CD4-positive, alpha-beta T cell (primary cell): Measurements from ENCODE around the gene COX19. TPM values are rescaled to one million over a fixed set of nuclear protein-coding genes. Genes with fewer than 3 reads are reported as not detected.

Experiments
- ATAC-seq: fragments of 200-7000 bp; cut with Tn5 transposase; one replicate; pipeline ENCODE4 v1.10.0; 2022; ENCODE audit warnings: mild to moderate bottlenecking; ENCODE audit not compliant: poor library complexity
- CTCF ChIA-PET: fragments of 350-600 bp; sonication (Branson Sonifier 250); formaldehyde crosslinking; loops from one replicate; lab custom pipeline; 2021; ENCODE audit warnings: antibody characterized with exemption, inconsistent platforms; lab: Charles Lee
- POLR2A ChIA-PET: fragments of 350-600 bp; sonication (Branson Sonifier 250); formaldehyde crosslinking; loops from one replicate; lab custom pipeline; 2021; ENCODE audit warnings: antibody characterized with exemption, inconsistent platforms; lab: Charles Lee
- DNase-seq, 14 experiments: peaks; one replicate each; pipeline ENCODE4 v3.0.0-alpha.2; 2013 to 2020; ENCODE audit warnings: mixed read lengths in 2 of 14
- H3K27ac ChIP-seq, 2 donors: one replicate each; pipeline versions ENCODE4 v1.5.1 to v1.7.0; 2013; ENCODE audit warnings: low read length in 2 of 2, low read depth in 1 of 2, mild to moderate bottlenecking in 1 of 2
- H3K27me3 ChIP-seq, 2 experiments: 1 replicate in 1 of 2; 2 replicates in 1 of 2; pipeline versions ENCODE4 v1.6.1 to v1.7.0; 2013; ENCODE audit warnings: low read length in 2 of 2, control low read depth in 1 of 2, mild to moderate bottlenecking in 1 of 2, moderate library complexity in 1 of 2; ENCODE audit not compliant: insufficient read depth in 2 of 2, control insufficient read depth in 1 of 2
- H3K36me3 ChIP-seq: one replicate; pipeline ENCODE4 v1.6.1; 2013; ENCODE audit warnings: low read length, control low read depth; ENCODE audit not compliant: insufficient read depth
- H3K4me1 ChIP-seq: one replicate; pipeline ENCODE4 v1.6.1; 2013; ENCODE audit warnings: low read length, control low read depth; ENCODE audit not compliant: insufficient read depth
- H3K4me3 ChIP-seq: one replicate; pipeline ENCODE4 v1.5.1; 2013; ENCODE audit warnings: mild to moderate bottlenecking, low read length, moderate library complexity
- H3K9me3 ChIP-seq, 2 experiments: 1 replicate in 1 of 2; 2 replicates in 1 of 2; pipeline versions ENCODE4 v1.6.1 to v1.7.0; 2013; ENCODE audit warnings: low read length in 2 of 2, mild to moderate bottlenecking in 2 of 2, control low read depth in 1 of 2, moderate library complexity in 1 of 2; ENCODE audit not compliant: control insufficient read depth in 1 of 2, insufficient read depth in 1 of 2
- H3K27ac Mint-ChIP-seq: one replicate; pipeline ENCODE4 v1.8.0; 2020; ENCODE audit warnings: mixed read lengths
- H3K27me3 Mint-ChIP-seq: one replicate; pipeline ENCODE4 v1.8.0; 2021; ENCODE audit warnings: mixed read lengths
- H3K36me3 Mint-ChIP-seq: one replicate; pipeline ENCODE4 v1.8.0; 2021; ENCODE audit warnings: low read depth, mixed read lengths
- H3K4me1 Mint-ChIP-seq: one replicate; pipeline ENCODE4 v1.8.0; 2021; ENCODE audit warnings: low read depth, mixed read lengths
- H3K4me3 Mint-ChIP-seq: one replicate; pipeline ENCODE4 v1.8.0; 2020; ENCODE audit warnings: mild to moderate bottlenecking, mixed read lengths
- H3K9me3 Mint-ChIP-seq: one replicate; pipeline ENCODE4 v1.8.0; 2020; ENCODE audit warnings: mixed read lengths
- intact Hi-C, 2 experiments: fragments of 100-400 bp; cut with DNase I in 1 of 2; cut with micrococcal nuclease in 1 of 2; formaldehyde crosslinking; loops; one replicate each; pipeline versions ENCODE4 v1.15.1 to v1.9.0; 2023 to 2025; cut with DNase I, micrococcal nuclease
- total RNA-seq, 174 experiments: library from RNA in 2 of 174; stranded (reverse) in 2 of 174; gene quantifications; one replicate each; pipeline ENCODE4 v1.2.3 and lab custom pipeline; 2021 to 2026
- TF ChIP-seq, protein P1 (sequence below): fragments of 200-600 bp; IDR thresholded peaks from one replicate; pipeline ENCODE4 v1.8.0; 2022; ENCODE audit warnings: antibody characterized with exemption, mild to moderate bottlenecking

The COX19 gene
- total RNA-seq, 2 experiments from 2014 or later, result 47.7 to 51.8 TPM

DNA sequence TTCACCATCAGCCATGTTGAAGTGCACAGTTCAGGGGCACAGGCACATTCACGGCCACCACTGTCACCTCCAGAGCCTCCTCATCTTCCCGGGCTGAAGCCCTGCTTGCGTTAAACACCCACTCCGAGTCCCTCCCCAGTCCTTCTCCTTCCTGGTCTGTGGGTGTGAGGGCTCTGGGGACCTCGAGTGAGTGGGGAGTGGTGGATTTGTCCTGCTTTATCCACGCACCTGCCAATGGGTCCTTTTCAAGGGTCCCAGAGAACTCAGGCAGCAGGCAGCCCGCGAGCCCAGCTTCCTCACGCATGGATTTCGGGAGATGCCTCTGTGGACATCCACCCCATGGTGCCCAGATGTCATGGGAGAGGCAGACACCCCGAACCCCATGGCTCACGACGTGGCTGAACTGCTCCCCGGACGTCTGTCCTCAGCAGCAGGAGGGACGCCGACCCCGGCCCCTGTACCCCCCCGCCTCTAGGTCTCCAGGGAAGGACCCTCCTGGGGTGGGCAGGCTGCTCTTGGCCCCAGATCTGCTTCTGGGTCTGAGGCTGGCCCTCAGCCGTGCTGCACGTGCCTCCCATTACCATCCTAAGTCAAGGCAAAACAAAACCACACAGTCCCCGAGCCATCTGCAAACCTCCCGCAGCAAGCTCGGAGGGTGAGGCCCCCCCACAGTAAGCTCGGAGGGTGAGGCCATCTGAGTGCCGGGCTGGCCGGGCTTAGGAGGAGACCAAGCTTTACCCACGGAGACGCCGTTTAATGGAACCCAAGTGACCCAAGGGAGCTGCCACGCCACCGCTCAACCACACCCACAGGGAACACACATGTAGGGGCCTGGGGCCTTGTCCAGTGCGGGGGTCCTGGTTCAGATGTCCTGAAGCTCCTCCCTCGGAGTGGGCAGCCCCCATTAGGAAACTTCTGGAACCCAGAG is 16.6 kb upstream of the COX19 start:
- Mint-ChIP-seq H3K4me3 (no peak overlapping the region), H3K27me3 (no peaks in the 10 kb centered on the region), H3K4me1 (peaks cover 6% of the 10 kb centered on the region), H3K36me3 (no peaks in the 10 kb centered on the region), H3K27ac (no peak overlapping the region), H3K9me3 (no peaks in the 10 kb centered on the region)
- no peak for DNase-seq
- CTCF ChIA-PET, result interaction anchor here (1.2 to 9.5 kb wide), 9 partner anchors 18 to 185 kb away, joined by 3 to 220 read pairs (median 10); partner anchors contain the start of genes COX19 and GPR146
- peaks cover 10% of the 10 kb centered on the region in 2 experiments for H3K27me3 ChIP-seq
- intact Hi-C loops, result loop anchor here in 1 of 2 experiments (2.0 kb wide), 1 partner anchor 185 kb away; no protein-coding TSS in a partner anchor
- TF ChIP-seq, protein P1, sequence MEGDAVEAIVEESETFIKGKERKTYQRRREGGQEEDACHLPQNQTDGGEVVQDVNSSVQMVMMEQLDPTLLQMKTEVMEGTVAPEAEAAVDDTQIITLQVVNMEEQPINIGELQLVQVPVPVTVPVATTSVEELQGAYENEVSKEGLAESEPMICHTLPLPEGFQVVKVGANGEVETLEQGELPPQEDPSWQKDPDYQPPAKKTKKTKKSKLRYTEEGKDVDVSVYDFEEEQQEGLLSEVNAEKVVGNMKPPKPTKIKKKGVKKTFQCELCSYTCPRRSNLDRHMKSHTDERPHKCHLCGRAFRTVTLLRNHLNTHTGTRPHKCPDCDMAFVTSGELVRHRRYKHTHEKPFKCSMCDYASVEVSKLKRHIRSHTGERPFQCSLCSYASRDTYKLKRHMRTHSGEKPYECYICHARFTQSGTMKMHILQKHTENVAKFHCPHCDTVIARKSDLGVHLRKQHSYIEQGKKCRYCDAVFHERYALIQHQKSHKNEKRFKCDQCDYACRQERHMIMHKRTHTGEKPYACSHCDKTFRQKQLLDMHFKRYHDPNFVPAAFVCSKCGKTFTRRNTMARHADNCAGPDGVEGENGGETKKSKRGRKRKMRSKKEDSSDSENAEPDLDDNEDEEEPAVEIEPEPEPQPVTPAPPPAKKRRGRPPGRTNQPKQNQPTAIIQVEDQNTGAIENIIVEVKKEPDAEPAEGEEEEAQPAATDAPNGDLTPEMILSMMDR, result no peak
- peaks cover 8% of the 10 kb centered on the region for H3K36me3 ChIP-seq
- POLR2A ChIA-PET, result interaction anchor here (1.1 kb wide), 1 partner anchor 17 kb away, joined by 7 read pairs; the partner anchor contains the start of gene COX19
- H3K4me1 ChIP-seq, result peaks cover 12% of the 10 kb centered on the region
- H3K9me3 ChIP-seq, result peaks cover 0 to 4% of the 10 kb centered on the region in 2 experiments
- H3K4me3 ChIP-seq, result no peak overlapping the region
- no peak for ATAC-seq
- H3K27ac ChIP-seq, result no peak overlapping the region

DNA sequence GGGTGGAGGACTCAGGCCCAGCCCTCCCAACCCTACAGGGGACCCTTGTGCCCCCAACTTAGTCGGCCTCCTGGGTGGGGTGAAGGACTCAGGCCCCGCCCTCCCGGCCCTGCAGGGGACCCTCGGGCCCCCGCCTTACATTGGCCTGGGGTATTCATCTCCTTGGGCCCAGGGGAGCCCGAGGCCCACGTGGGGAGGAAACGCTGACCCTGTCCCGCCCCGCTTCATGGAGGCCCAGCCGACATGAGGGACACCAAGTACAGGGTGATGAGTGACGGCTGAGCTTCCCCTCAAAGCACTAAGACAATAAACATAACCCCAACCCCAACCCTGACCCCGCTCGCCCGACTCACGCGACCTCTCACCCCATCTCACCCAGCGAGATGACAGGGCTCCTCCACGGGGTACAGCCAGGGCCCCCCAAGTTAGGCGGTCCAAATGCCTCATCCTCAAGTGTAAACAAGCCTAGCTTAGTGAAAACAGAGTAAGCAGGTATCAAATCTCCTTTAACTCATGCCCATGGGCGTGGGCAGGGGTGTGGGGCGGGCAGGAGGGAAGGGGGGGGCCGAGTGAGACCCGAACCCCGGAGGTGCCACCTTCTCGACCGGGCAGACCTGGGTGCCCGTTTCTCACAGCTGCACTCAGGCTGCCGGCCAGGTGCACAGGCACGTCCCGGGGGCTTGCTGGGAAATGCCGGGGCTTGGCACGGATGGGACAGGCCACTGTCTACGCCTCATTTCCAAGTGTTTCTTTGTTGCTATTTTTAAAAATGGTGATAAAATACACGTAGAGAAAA is 15.8 kb upstream of the COX19 start:
- intact Hi-C loops, result no loop called here
- DNase-seq (no peak), ATAC-seq (no peak)
- H3K27ac Mint-ChIP-seq, result no peak overlapping the region
- Histone ChIP-seq H3K4me1 (peaks cover 12% of the 10 kb centered on the region), H3K9me3 (peaks cover 0 to 4% of the 10 kb centered on the region in 2 experiments), H3K27me3 (peaks cover 10 to 15% of the 10 kb centered on the region in 2 experiments), H3K27ac (no peak overlapping the region), H3K4me3 (no peak overlapping the region), H3K36me3 (peaks cover 2% of the 10 kb centered on the region)
- ChIA-PET CTCF (interaction anchor here (9.5 kb wide), 1 partner anchor 72 kb away, joined by 220 read pairs; no protein-coding TSS in a partner anchor), POLR2A (no interaction called here)
- TF ChIP-seq, protein P1, result no peak
- peaks cover 6% of the 10 kb centered on the region for H3K4me1 Mint-ChIP-seq
- no peak overlapping the region for H3K4me3 Mint-ChIP-seq
- no peaks in the 10 kb centered on the region for H3K27me3 Mint-ChIP-seq
- no peaks in the 10 kb centered on the region for H3K36me3 Mint-ChIP-seq
- no peaks in the 10 kb centered on the region for H3K9me3 Mint-ChIP-seq

DNA sequence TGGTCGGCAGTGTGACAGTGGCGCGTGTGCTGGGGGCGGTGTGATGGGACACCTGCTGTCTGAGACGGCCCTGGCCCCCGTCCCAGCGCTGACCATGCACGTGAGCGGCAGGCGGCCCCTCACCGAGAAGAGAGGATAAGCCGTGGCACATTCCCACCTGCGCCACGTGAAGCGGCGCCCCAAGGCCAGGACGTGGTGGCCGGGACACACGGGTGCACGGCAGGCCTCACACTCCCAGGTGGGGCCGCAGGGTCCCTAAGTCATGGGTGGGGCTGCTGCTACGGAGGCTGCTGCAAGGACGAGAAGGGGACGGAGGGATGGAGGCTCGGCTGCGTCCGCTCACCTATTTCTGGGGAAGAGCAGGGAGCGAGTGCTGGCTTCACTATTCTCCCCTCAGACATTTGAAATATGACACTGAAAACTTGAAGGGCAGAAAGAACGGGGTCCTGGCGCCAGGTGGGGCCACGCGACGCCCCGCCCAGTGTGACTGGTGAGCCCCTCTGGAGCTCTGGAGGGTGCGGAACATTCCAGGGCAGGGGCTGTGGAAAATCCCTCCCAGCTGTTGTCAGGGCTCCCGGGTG is 15.1 kb upstream of the COX19 start:
- Histone ChIP-seq H3K27ac (no peak overlapping the region), H3K4me3 (no peak overlapping the region), H3K4me1 (peaks cover 12% of the 10 kb centered on the region), H3K27me3 (peaks cover 10 to 17% of the 10 kb centered on the region in 2 experiments), H3K9me3 (peaks cover 0 to 4% of the 10 kb centered on the region in 2 experiments), H3K36me3 (no peaks in the 10 kb centered on the region)
- Mint-ChIP-seq H3K9me3 (no peaks in the 10 kb centered on the region), H3K36me3 (no peaks in the 10 kb centered on the region), H3K4me3 (no peak overlapping the region), H3K27ac (no peak overlapping the region), H3K27me3 (peaks cover 4% of the 10 kb centered on the region), H3K4me1 (peaks cover 6% of the 10 kb centered on the region)
- DNase-seq, result no peak
- intact Hi-C loops, result no loop called here
- POLR2A ChIA-PET, result no interaction called here
- TF ChIP-seq, protein P1, result no peak
- no peak for ATAC-seq
- CTCF ChIA-PET, result interaction anchor here (9.5 kb wide), 1 partner anchor 73 kb away, joined by 220 read pairs; no protein-coding TSS in a partner anchor
